RPMI7951 (cell line): ENCODE data around the gene KRTAP5-5. TPM values are rescaled to one million over a fixed set of nuclear protein-coding genes. Genes with fewer than 3 reads are reported as not detected.
"Not testable (repeated sequence)": the region's sequence is repeated elsewhere in the genome, so short reads cannot be mapped to it uniquely, and the experiment has no call there.

Source experiments
- DNase-seq: peaks from one replicate; pipeline ENCODE4 v3.0.0-alpha.2; 2012; ENCODE audit warnings: low read depth
- total RNA-seq: library from RNA; depleted of rRNA; stranded (reverse); fragments of >200 nt; shearing (Covaris generic); gene quantifications from 2 replicates; pipeline ENCODE4 v1.2.3, GENCODE V29; 2014

KRTAP5-5 gene
- total RNA-seq, 1 experiment from 2014 or later = not detected

- no peak for DNase-seq
Observed at GRCh38 chr11:1655168-1656060, 25.8 kb downstream of the KRTAP5-5 start.

- no peak for DNase-seq
Observed at GRCh38 chr11:1656061-1656441, 26.5 kb downstream of the KRTAP5-5 start.

- no peak for DNase-seq
Observed at GRCh38 chr11:1656670-1657069, 27.1 kb downstream of the KRTAP5-5 start.

GRCh38 chr11:1659506-1659905 is 29.9 kb downstream of the KRTAP5-5 start:
- no peak for DNase-seq

GRCh38 chr11:1660111-1660867 is 30.7 kb downstream of the KRTAP5-5 start:
- no peak for DNase-seq

- not testable (repeated sequence) for DNase-seq
Observed at GRCh38 chr11:1661454-1662269, 32.1 kb downstream of the KRTAP5-5 start.

GRCh38 chr11:1662699-1663283 is 33.2 kb downstream of the KRTAP5-5 start:
- not testable (repeated sequence) for DNase-seq

GRCh38 chr11:1665313-1665712 is 35.7 kb downstream of the KRTAP5-5 start:
- no peak for DNase-seq

GRCh38 chr11:1667121-1667850 is 37.7 kb downstream of the KRTAP5-5 start:
- no peak for DNase-seq

GRCh38 chr11:1667906-1668305 is 38.3 kb downstream of the KRTAP5-5 start:
- DNase-seq = no peak

- no peak for DNase-seq
Observed at GRCh38 chr11:1668911-1669473, 39.4 kb downstream of the KRTAP5-5 start.

- no peak for DNase-seq
Observed at GRCh38 chr11:1669546-1670218, 40.1 kb downstream of the KRTAP5-5 start.

- not testable (repeated sequence) for DNase-seq
Observed at GRCh38 chr11:1670457-1670856, 40.9 kb downstream of the KRTAP5-5 start.

GRCh38 chr11:1670905-1671371 is 41.4 kb downstream of the KRTAP5-5 start:
- DNase-seq = no peak

- DNase-seq = no peak
Observed at GRCh38 chr11:1671658-1672057, 42.1 kb downstream of the KRTAP5-5 start.

- DNase-seq = no peak
Observed at GRCh38 chr11:1672613-1673350, 43.2 kb downstream of the KRTAP5-5 start.

GRCh38 chr11:1673446-1674172 is 44.0 kb downstream of the KRTAP5-5 start:
- no peak for DNase-seq
